H9 (cell line): ENCODE results near the gene RFX8. TPM values are rescaled to one million over a fixed set of nuclear protein-coding genes. Genes with fewer than 3 reads are reported as not detected.

Source experiments
- DNase-seq: peaks from one replicate; pipeline ENCODE4 v3.0.0-alpha.2; 2017
- H2AFZ ChIP-seq: one replicate; pipeline ENCODE4 v1.6.1; 2013; ENCODE audit warnings: mild to moderate bottlenecking, low read length, control low read depth, moderate library complexity
- H2AK5ac ChIP-seq: 2 replicates; pipeline ENCODE4 v1.6.1; 2013; ENCODE audit warnings: low read length, control low read depth, mixed read lengths; ENCODE audit not compliant: insufficient read length
- H2BK120ac ChIP-seq: one replicate; pipeline ENCODE4 v1.6.1; 2013; ENCODE audit warnings: low read depth, mild to moderate bottlenecking, low read length, control low read depth, inconsistent platforms; ENCODE audit not compliant: poor library complexity, severe bottlenecking
- H2BK12ac ChIP-seq: 2 replicates; pipeline ENCODE4 v1.6.1; 2013; ENCODE audit warnings: low read length, control low read depth, mixed read lengths, low read depth; ENCODE audit not compliant: insufficient read length
- H2BK15ac ChIP-seq: 2 replicates; pipeline ENCODE4 v1.6.1; 2013; ENCODE audit warnings: low read depth, low read length, control low read depth
- H2BK20ac ChIP-seq: one replicate; pipeline ENCODE4 v1.6.1; 2013; ENCODE audit warnings: low read depth, mild to moderate bottlenecking, low read length, control low read depth, inconsistent platforms; ENCODE audit not compliant: poor library complexity, severe bottlenecking
- H2BK5ac ChIP-seq: 2 replicates; pipeline ENCODE4 v1.6.1; 2013; ENCODE audit warnings: low read length, control low read depth, mixed read lengths; ENCODE audit not compliant: insufficient read length
- H3K14ac ChIP-seq: 2 replicates; pipeline ENCODE4 v1.6.1; 2013; ENCODE audit warnings: low read length, control low read depth; ENCODE audit not compliant: insufficient read depth
- H3K18ac ChIP-seq: 2 replicates; pipeline ENCODE4 v1.6.1; 2013; ENCODE audit warnings: low read depth, mild to moderate bottlenecking, mixed read lengths, low read length, control low read depth; ENCODE audit not compliant: insufficient read length
- H3K23ac ChIP-seq: 2 replicates; pipeline ENCODE4 v1.6.1; 2013; ENCODE audit warnings: low read length, control low read depth, mixed read lengths, low read depth; ENCODE audit not compliant: insufficient read length
- H3K23me2 ChIP-seq: 2 replicates; pipeline ENCODE4 v1.6.1; 2013; ENCODE audit warnings: low read depth, mild to moderate bottlenecking, mixed read lengths, low read length, control low read depth; ENCODE audit not compliant: insufficient read length, poor library complexity, severe bottlenecking
- H3K27ac ChIP-seq: 2 replicates; pipeline ENCODE4 v1.5.1; 2013; ENCODE audit warnings: low read length, control low read depth, mixed read lengths, low read depth; ENCODE audit not compliant: insufficient read length
- H3K27me3 ChIP-seq: 2 replicates; pipeline ENCODE4 v1.6.1; 2013; ENCODE audit warnings: low read length, control low read depth, inconsistent platforms; ENCODE audit not compliant: insufficient read depth
- H3K4ac ChIP-seq: 2 replicates; pipeline ENCODE4 v1.6.1; 2013; ENCODE audit warnings: low read depth, mild to moderate bottlenecking, control low read depth, inconsistent platforms, low read length, moderate library complexity
- H3K4me1 ChIP-seq: 2 replicates; pipeline ENCODE4 v1.6.1; 2013; ENCODE audit warnings: low read length, control low read depth, inconsistent platforms; ENCODE audit not compliant: insufficient read depth
- H3K4me2 ChIP-seq: 2 replicates; pipeline ENCODE4 v1.6.1; 2013; ENCODE audit warnings: low read length, control low read depth, mixed read lengths; ENCODE audit not compliant: insufficient read length, insufficient read depth
- H3K56ac ChIP-seq: 2 replicates; pipeline ENCODE4 v1.6.1; 2013; ENCODE audit warnings: low read depth, mild to moderate bottlenecking, mixed read lengths, low read length, control low read depth; ENCODE audit not compliant: insufficient read length
- H3K79me1 ChIP-seq: 2 replicates; pipeline ENCODE4 v1.6.1; 2013; ENCODE audit warnings: low read depth, mild to moderate bottlenecking, moderate library complexity, low read length, control low read depth, inconsistent platforms; ENCODE audit not compliant: insufficient read depth, poor library complexity, severe bottlenecking
- H3K79me2 ChIP-seq: 2 replicates; pipeline ENCODE4 v1.6.1; 2013; ENCODE audit warnings: low read length, control low read depth, inconsistent platforms; ENCODE audit not compliant: insufficient read depth
- H3K9ac ChIP-seq: 2 replicates; pipeline ENCODE4 v1.6.1; 2013; ENCODE audit warnings: low read length, control low read depth, mixed read lengths; ENCODE audit not compliant: insufficient read length; ENCODE audit errors: extremely low read depth
- H3K9me3 ChIP-seq: one replicate; pipeline ENCODE4 v1.6.1; 2013; ENCODE audit warnings: low read depth, low read length, inconsistent platforms; ENCODE audit not compliant: control insufficient read depth
- H3T11ph ChIP-seq: one replicate; pipeline ENCODE4 v1.6.1; 2013; ENCODE audit warnings: mild to moderate bottlenecking, low read length, control low read depth, inconsistent platforms
- H4K20me1 ChIP-seq: one replicate; pipeline ENCODE4 v1.6.1; 2013; ENCODE audit not compliant: control insufficient read depth, insufficient read length, insufficient read depth
- H4K5ac ChIP-seq: 2 replicates; pipeline ENCODE4 v1.6.1; 2013; ENCODE audit warnings: low read depth, mild to moderate bottlenecking, mixed read lengths, low read length, control low read depth; ENCODE audit not compliant: insufficient read length
- H4K8ac ChIP-seq: replicated peaks from 2 replicates; pipeline ENCODE4 v1.6.1; 2013; ENCODE audit warnings: low read length, control low read depth, mixed read lengths, low read depth; ENCODE audit not compliant: insufficient read length
- H4K91ac ChIP-seq: 2 replicates; pipeline ENCODE4 v1.6.1; 2013; ENCODE audit warnings: low read depth, mild to moderate bottlenecking, moderate library complexity, mixed read lengths, low read length, control low read depth; ENCODE audit not compliant: insufficient read length
- H3K27ac Mint-ChIP-seq, 3 experiments: 2 replicates in 2 of 3; 3 replicates in 1 of 3; pipeline ENCODE4 v1.8.0; 2020 to 2021; ENCODE audit warnings: mixed read lengths in 3 of 3, mild to moderate bottlenecking in 1 of 3, moderate library complexity in 1 of 3
- H3K27me3 Mint-ChIP-seq: 2 replicates; pipeline ENCODE4 v1.8.0; 2021; ENCODE audit warnings: low read depth, mild to moderate bottlenecking, moderate library complexity, mixed read lengths
- H3K36me3 Mint-ChIP-seq, 3 experiments: 2 replicates in 2 of 3; 3 replicates in 1 of 3; pipeline ENCODE4 v1.8.0; 2020 to 2021; ENCODE audit warnings: low read depth in 3 of 3, mixed read lengths in 3 of 3; ENCODE audit not compliant: insufficient read depth in 1 of 3
- H3K4me1 Mint-ChIP-seq, 2 experiments: 2 replicates each; pipeline ENCODE4 v1.8.0; 2020; ENCODE audit warnings: mixed read lengths in 2 of 2
- H3K4me3 Mint-ChIP-seq, 2 experiments: 2 replicates in 1 of 2; 3 replicates in 1 of 2; pipeline ENCODE4 v1.8.0; 2020 to 2021; ENCODE audit warnings: mild to moderate bottlenecking in 2 of 2, mixed read lengths in 2 of 2, moderate library complexity in 1 of 2
- H3K9me3 Mint-ChIP-seq, 2 experiments: 2 replicates in 1 of 2; 3 replicates in 1 of 2; pipeline ENCODE4 v1.8.0; 2020; ENCODE audit warnings: mild to moderate bottlenecking in 2 of 2, mixed read lengths in 2 of 2, moderate library complexity in 1 of 2
- CTCF ChIP-seq: fragments of 200-600 bp; sonication (generic); conservative IDR thresholded peaks from 3 replicates; pipeline ENCODE4 v1.8.0; 2021; ENCODE audit warnings: antibody characterized with exemption, mild to moderate bottlenecking
- WGBS: extraction: QIAGEN DNeasy Blood & Tissue Kit; methylation state at CpG from one replicate; pipeline ENCODE4 v1.1.7; 2013; ENCODE audit warnings: missing lambda C conversion rate, low lambda C conversion rate, mixed read lengths; ENCODE audit not compliant: insufficient read length; ENCODE audit errors: extremely low coverage; 5-methylcytosine and 5-hydroxymethylcytosine counted together
- total RNA-seq: library from RNA; stranded (reverse); gene quantifications from 2 replicates; pipeline ENCODE4 v1.2.1, GENCODE V29; 2021

Gene RFX8
- total RNA-seq, 1 experiment from 2014 or later = 0.22 TPM

GRCh38 chr2:101433465-101433864 lies 41.4 kb downstream of the RFX8 start:
- TF ChIP-seq CTCF = no peak
- Histone ChIP-seq H4K20me1 (no peaks in the 10 kb centered on the region), H3T11ph (no peak overlapping the region), H2AFZ (no peak overlapping the region), H3K4me2 (no peak overlapping the region), H3K9ac (no peak overlapping the region), H3K14ac (no peak overlapping the region), H2BK5ac (no peak overlapping the region), H3K27ac (no peak overlapping the region), H3K23ac (no peak overlapping the region), H2BK15ac (no peak overlapping the region), H2BK20ac (no peak overlapping the region), H3K79me1 (no peaks in the 10 kb centered on the region), H3K9me3 (no peaks in the 10 kb centered on the region), H3K79me2 (no peaks in the 10 kb centered on the region), H2BK120ac (no peak overlapping the region), H4K8ac (no peak overlapping the region), H3K56ac (no peak overlapping the region), H3K23me2 (no peaks in the 10 kb centered on the region), H3K18ac (no peak overlapping the region), H4K91ac (no peak overlapping the region), H3K27me3 (no peaks in the 10 kb centered on the region), H2BK12ac (no peak overlapping the region), H4K5ac (no peak overlapping the region), H3K4ac (no peak overlapping the region), H2AK5ac (no peak overlapping the region), H3K4me1 (0 out of 2 replicates have a peak, but pooled peaks cover 4% of the 10 kb centered on the region)
- no peak for DNase-seq
- no peak overlapping the region for H3K27ac Mint-ChIP-seq
- H3K36me3 Mint-ChIP-seq = no peaks in the 10 kb centered on the region
- no CpG with 5 or more reads among the region's 3 CpGs for WGBS
- no peak overlapping the region for H3K4me3 Mint-ChIP-seq
- H3K9me3 Mint-ChIP-seq = no peaks in the 10 kb centered on the region
- H3K27me3 Mint-ChIP-seq = peaks cover 4% of the 10 kb centered on the region; the same call in 1 of the 2 replicates
- peaks cover 12 to 17% of the 10 kb centered on the region in 2 experiments for H3K4me1 Mint-ChIP-seq
